CD4-positive, alpha-beta T cell treated with Interleukin-6 at 100 ng/mL for 8 hours (primary cell): ENCODE results near the gene ITGB5.
A peak's percentile ranks its signal among the peaks of the same experiment; 100 is the strongest.

Source experiments
- DNase-seq: peaks from one replicate; pipeline ENCODE4 v3.0.0-alpha.2; 2020; ENCODE audit warnings: mixed read lengths, low spot score

The ITGB5 gene

DNA sequence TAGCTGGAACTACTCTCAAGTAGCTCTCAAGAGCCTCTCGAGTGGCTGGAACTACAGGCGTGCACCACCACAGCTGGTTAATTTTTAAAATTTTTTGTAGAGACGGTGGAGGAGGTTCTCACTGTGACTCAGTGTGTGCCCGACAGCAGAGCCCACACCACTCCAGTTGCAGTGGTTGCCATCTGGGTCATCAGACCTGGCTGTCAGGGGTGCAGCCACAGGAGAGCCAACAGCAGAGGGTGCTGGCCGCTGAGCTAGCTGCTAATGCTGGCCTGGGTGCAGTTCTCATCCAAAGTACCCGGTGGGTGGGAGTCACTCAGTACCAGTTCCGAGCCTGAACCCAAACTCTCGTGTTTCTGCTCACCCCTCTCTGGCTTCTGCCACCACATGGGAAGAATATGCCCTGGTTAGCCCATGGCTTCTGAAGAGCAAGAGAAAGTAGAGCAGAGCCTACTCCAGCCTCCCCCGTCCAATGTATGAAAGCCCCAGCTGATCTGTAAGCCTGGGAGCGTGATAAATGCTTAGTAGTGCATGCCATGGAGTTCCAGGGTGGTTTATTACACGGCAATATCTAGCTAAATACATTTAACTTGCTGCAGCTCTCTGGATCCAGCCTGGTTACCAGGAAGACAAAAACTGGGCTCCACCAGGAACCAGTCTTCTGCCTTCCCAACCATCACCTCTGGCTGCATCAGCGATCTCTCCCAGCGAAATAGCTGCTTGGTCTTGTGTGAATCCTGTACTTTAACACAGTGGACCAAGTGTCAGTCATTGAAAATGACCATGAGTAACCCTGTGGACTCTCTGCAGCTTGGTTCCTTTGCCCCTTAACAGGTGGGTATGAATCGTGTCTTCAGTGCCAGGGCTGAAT, 139.8 kb downstream of the ITGB5 start:
- no peak for DNase-seq

- no peak for DNase-seq
Observed at GRCh38 chr3:124745756-124746155, 141.4 kb downstream of the ITGB5 start.

DNA sequence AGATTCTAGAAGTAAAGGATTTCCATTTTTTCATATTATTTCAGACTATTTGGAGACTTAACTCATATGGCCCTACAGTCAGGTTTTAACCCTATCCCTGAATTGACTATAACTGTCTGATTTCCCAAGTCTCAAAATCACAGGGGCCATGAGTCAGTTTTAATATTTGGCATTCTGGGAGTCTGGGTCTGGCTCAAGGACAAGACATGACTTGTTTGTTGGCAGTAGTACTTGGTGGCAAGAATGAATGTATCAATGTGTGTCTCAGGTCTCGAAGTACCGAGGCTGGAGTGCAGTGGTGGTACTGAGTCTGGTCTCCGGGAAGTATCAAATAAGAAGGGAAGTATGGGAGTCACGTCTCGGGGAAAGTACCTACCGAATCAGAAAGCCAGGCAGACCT, 146.1 kb downstream of the ITGB5 start:
- DNase-seq, result no peak

- DNase-seq, result no peak
Observed at GRCh38 chr3:124731760-124732159, 155.4 kb downstream of the ITGB5 start.

GRCh38 chr3:124730941-124731297, 156.2 kb downstream of the ITGB5 start:
- DNase-seq, result no peak

- DNase-seq, result peak; percentile 91
Observed at GRCh38 chr3:124730129-124730940, 156.8 kb downstream of the ITGB5 start, which contains the start of gene UMPS. Gene UMPS, plus strand, starts transcription at chr3:124730452. Its CDS starts 20 bp downstream, at chr3:124730472.

DNA sequence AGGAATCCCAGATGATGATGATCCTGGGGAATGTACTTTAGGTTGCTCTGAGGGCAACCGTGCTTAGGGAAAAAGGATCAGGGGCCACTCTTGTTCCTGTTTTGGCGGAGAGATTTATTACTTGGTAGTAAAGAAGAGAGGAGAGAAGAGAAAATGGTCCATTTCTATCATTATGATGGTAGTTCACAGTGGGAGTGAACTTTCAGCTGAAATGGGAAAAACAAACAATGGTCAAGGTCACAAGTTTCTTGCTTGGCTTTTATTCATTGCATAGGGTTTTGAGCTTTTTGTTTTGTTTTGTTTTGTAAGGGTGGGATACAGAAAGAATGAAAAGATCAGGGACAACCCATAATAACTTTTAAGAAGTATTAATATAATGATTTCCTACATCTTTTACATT, 164.6 kb downstream of the ITGB5 start:
- DNase-seq, result no peak

DNA sequence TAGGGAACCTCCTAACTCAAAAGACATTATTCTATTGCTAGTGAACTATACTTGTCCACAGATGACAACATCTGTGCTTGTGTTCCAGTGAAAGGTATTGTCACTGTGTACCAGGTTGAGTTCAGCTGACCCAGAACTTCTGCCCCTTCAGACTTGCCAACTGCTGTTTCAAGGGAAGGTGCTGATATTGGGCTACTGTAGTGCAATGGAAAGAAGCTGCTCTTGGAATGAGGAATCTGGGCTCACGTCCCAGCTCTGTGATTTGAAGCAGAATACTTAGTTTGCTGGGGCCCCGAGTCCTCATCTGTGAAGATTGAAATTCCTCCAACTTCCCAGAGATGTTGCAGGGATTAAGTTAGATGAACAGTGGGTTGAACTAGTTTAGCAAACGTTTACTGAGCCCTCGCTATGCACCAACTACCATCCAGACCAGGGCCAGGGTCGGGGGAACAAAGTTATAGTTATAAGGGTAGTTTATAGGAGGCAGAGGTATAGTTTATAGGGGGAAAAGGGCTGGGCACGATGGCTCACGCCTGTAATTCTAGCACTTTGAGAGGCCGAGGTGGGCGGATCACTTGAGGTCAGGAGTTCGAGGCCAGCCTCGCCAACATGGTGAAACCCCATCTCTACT, 172.8 kb downstream of the ITGB5 start:
- no peak for DNase-seq
